Liver (tissue), 3 donors: ENCODE results near the gene KCNN3.
A peak's percentile ranks its signal among the peaks of the same experiment; 100 is the strongest.

ENCODE experiments used
- EGR1 ChIP-seq, 2 donors: IDR thresholded peaks; 2 replicates each; pipeline ENCODE4 v1.6.1; 2016 to 2018; ENCODE audit warnings: antibody characterized with exemption in 2 of 2, low read depth in 2 of 2
- GABPA ChIP-seq, 2 donors: IDR thresholded peaks in 1 of 2; conservative IDR thresholded peaks in 1 of 2; 2 replicates each; pipeline ENCODE4 v1.6.1; 2016; ENCODE audit warnings: antibody characterized with exemption in 2 of 2, mild to moderate bottlenecking in 1 of 2, moderate library complexity in 1 of 2
- JUND ChIP-seq, 2 donors: IDR thresholded peaks; 2 replicates each; pipeline ENCODE4 v1.6.1; 2016; ENCODE audit warnings: antibody characterized with exemption in 2 of 2
- MAX ChIP-seq: IDR thresholded peaks from 2 replicates; pipeline ENCODE4 v1.6.1; 2016; ENCODE audit warnings: antibody characterized with exemption
- NR2F2 ChIP-seq: IDR thresholded peaks from 2 replicates; pipeline ENCODE4 v1.6.1; 2016; ENCODE audit warnings: antibody characterized with exemption
- RAD21 ChIP-seq, 2 donors: IDR thresholded peaks; 2 replicates each; pipeline ENCODE4 v1.6.1; 2016; ENCODE audit warnings: antibody characterized with exemption in 2 of 2, mild to moderate bottlenecking in 2 of 2
- REST ChIP-seq: IDR thresholded peaks from 2 replicates; pipeline ENCODE4 v1.6.1; 2016; ENCODE audit warnings: antibody characterized with exemption, mild to moderate bottlenecking
- RXRA ChIP-seq, 2 donors: IDR thresholded peaks; 2 replicates each; pipeline ENCODE4 v1.6.1; 2017 to 2018; ENCODE audit warnings: antibody characterized with exemption in 2 of 2, mild to moderate bottlenecking in 1 of 2
- SP1 ChIP-seq: IDR thresholded peaks from 2 replicates; pipeline ENCODE4 v1.6.1; 2018; ENCODE audit warnings: antibody characterized with exemption, mild to moderate bottlenecking
- TAF1 ChIP-seq: conservative IDR thresholded peaks from 2 replicates; pipeline ENCODE4 v1.6.1; 2016; ENCODE audit warnings: antibody characterized with exemption, mild to moderate bottlenecking
- YY1 ChIP-seq: IDR thresholded peaks from 2 replicates; pipeline ENCODE4 v1.6.1; 2016; ENCODE audit warnings: antibody characterized with exemption, mild to moderate bottlenecking
- ZBTB33 ChIP-seq: IDR thresholded peaks from 2 replicates; pipeline ENCODE4 v1.6.1; 2016; ENCODE audit warnings: antibody characterized with exemption
- TF ChIP-seq, protein P1 (sequence below): fragments of 150-350 bp; IDR thresholded peaks from 2 replicates; pipeline ENCODE4 v1.5.1; 2017; ENCODE audit warnings: improper control_type of control experiment, low read depth, low read length; ENCODE audit not compliant: missing input control
- TF ChIP-seq, protein P2 (sequence below): IDR thresholded peaks from 2 replicates; pipeline ENCODE4 v1.6.1; 2016; ENCODE audit warnings: antibody characterized with exemption
- donor health status: healthy.
- donor health status: healthy.

DNA sequence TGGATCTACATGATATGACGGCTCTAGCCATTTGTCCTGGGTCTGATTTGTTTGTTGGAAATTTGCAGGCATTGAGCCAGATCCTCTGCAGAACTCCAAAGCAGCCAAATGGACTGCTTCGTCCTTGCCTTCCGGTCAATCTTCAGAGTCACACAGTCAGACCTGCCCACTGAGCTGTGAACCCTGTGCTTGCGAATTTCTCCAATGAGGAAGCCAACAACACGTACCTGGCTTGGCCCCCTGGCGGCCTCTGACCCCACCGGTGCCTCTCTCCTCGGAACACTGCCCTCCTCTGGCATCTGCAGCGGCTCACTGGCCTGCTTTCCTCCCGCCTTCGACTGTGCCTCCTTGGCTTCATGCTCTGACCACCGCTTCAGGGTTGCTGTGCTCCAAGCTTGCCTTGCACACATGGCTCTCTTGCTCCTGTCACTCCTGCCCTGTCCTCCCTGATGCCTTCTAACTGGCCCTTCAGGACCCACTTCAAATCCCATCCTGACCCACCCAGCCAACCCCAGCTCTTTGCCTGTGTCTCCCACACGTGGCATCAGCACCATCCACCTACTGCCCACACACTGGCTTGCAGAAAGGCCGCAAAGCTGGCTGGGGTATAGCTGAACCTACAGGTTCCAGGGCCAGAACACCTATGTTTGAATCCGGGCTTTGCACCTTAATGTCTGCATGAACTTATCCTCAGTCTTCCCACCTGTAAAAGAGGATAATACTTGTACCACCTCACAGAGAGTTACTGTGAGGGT is 128.2 kb downstream of the KCNN3 start:
- TF ChIP-seq REST: no peak
- TF ChIP-seq, protein P1, sequence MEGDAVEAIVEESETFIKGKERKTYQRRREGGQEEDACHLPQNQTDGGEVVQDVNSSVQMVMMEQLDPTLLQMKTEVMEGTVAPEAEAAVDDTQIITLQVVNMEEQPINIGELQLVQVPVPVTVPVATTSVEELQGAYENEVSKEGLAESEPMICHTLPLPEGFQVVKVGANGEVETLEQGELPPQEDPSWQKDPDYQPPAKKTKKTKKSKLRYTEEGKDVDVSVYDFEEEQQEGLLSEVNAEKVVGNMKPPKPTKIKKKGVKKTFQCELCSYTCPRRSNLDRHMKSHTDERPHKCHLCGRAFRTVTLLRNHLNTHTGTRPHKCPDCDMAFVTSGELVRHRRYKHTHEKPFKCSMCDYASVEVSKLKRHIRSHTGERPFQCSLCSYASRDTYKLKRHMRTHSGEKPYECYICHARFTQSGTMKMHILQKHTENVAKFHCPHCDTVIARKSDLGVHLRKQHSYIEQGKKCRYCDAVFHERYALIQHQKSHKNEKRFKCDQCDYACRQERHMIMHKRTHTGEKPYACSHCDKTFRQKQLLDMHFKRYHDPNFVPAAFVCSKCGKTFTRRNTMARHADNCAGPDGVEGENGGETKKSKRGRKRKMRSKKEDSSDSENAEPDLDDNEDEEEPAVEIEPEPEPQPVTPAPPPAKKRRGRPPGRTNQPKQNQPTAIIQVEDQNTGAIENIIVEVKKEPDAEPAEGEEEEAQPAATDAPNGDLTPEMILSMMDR: no peak
- no peak for TF ChIP-seq JUND (IDR thresholded peaks at IDR 0.05)
- peak in 1 of 2 donors; percentile 55 for TF ChIP-seq RAD21 (IDR thresholded peaks at IDR 0.05)
- no peak for TF ChIP-seq MAX
- TF ChIP-seq EGR1 (IDR thresholded peaks at IDR 0.05; ENCODE audit: low read depth in 2 of 2): no peak
- no peak for TF ChIP-seq RXRA (IDR thresholded peaks at IDR 0.05)
- TF ChIP-seq SP1: no peak
- no peak for TF ChIP-seq NR2F2
- no peak for TF ChIP-seq GABPA (IDR thresholded peaks at IDR 0.05 in 1 of 2, conservative IDR thresholded peaks at IDR 0.05 in 1 of 2)
- TF ChIP-seq, protein P2, sequence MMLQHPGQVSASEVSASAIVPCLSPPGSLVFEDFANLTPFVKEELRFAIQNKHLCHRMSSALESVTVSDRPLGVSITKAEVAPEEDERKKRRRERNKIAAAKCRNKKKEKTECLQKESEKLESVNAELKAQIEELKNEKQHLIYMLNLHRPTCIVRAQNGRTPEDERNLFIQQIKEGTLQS: no peak
- no peak for TF ChIP-seq YY1
- no peak for TF ChIP-seq ZBTB33
- no peak for TF ChIP-seq TAF1
